ENCODE data around the gene HCRTR1.

- TF ChIP-seq EZH2phosphoT487 (IDR thresholded peaks at IDR 0.05; ENCODE audit: insufficient read depth, low read depth): no peak
- no peak for TF ChIP-seq EZH2 (IDR thresholded peaks at IDR 0.05; ENCODE audit: insufficient read depth, poor library complexity, severe bottlenecking)
Observed at GRCh38 chr1:31583082-31583994, 34.2 kb upstream of the HCRTR1 start.

Data from GM23248 (cell line).